GM19035 (cell line): ENCODE results near the gene TMEM150A.
"Not testable (repeated sequence)": the region's sequence is repeated elsewhere in the genome, so short reads cannot be mapped to it uniquely, and the experiment has no call there.

Experiments
- ATAC-seq: cut with Tn5 transposase; IDR thresholded peaks from one replicate; pipeline ENCODE4 v1.9.1; 2021; ENCODE audit not compliant: unreplicated experiment

TMEM150A gene

GRCh38 chr2:85577386-85578242, 24.9 kb downstream of the TMEM150A start, which contains the start of gene VAMP8:
Gene VAMP8 (plus strand): TSS chr2:85577586. CDS start chr2:85577647, 61 bp downstream.
- peak; percentile 77 for ATAC-seq

GRCh38 chr2:85577063-85577385, 25.5 kb downstream of the TMEM150A start:
- ATAC-seq: no peak

- ATAC-seq: no peak
Observed at GRCh38 chr2:85575739-85576138, 26.8 kb downstream of the TMEM150A start.

GRCh38 chr2:85566265-85566664, 36.2 kb downstream of the TMEM150A start:
- ATAC-seq: no peak

GRCh38 chr2:85564144-85564563, 38.3 kb downstream of the TMEM150A start:
- no peak for ATAC-seq

GRCh38 chr2:85561280-85562212, 41.0 kb downstream of the TMEM150A start, which contains the start of gene GGCX:
Gene GGCX (minus strand): TSS chr2:85561493. CDS start chr2:85561428, 65 bp downstream.
- peak; percentile 93 for ATAC-seq

GRCh38 chr2:85560812-85561279, 41.7 kb downstream of the TMEM150A start:
- peak; percentile 25 for ATAC-seq

- not testable (repeated sequence) for ATAC-seq
Observed at GRCh38 chr2:85560403-85560726, 42.1 kb downstream of the TMEM150A start.

- no peak for ATAC-seq
Observed at GRCh38 chr2:85558160-85558559, 44.3 kb downstream of the TMEM150A start.

- no peak for ATAC-seq
Observed at GRCh38 chr2:85557130-85557529, 45.4 kb downstream of the TMEM150A start.

GRCh38 chr2:85554980-85555612, 47.4 kb downstream of the TMEM150A start:
- no peak for ATAC-seq

GRCh38 chr2:85553184-85553583, 49.3 kb downstream of the TMEM150A start:
- no peak for ATAC-seq

GRCh38 chr2:85551698-85552678, 50.5 kb downstream of the TMEM150A start:
- ATAC-seq: peak; percentile 78

- ATAC-seq: no peak
Observed at GRCh38 chr2:85550486-85550885, 52.0 kb downstream of the TMEM150A start.

- no peak for ATAC-seq
Observed at GRCh38 chr2:85549826-85550225, 52.7 kb downstream of the TMEM150A start.

- ATAC-seq: no peak
Observed at GRCh38 chr2:85549095-85549494, 53.4 kb downstream of the TMEM150A start.

- ATAC-seq: no peak
Observed at GRCh38 chr2:85548608-85548900, 53.9 kb downstream of the TMEM150A start.
